Hindlimb muscle (tissue), 1 donor: Measurements from ENCODE around the gene CA5A. TPM values are rescaled to one million over a fixed set of nuclear protein-coding genes. Genes with fewer than 3 reads are reported as not detected.

Experiments
- DNase-seq: peaks from one replicate; pipeline ENCODE4 v3.0.0-alpha.2; 2013
- polyA plus RNA-seq: library from polyadenylated mRNA; unstranded; fragments of 120-200 nt; gene quantifications from one replicate; pipeline ENCODE4 v1.2.1, GENCODE V29; 2013; ENCODE audit not compliant: insufficient read length

Gene CA5A
- polyA plus RNA-seq, 1 donor = 0.18 TPM

- DNase-seq = no peak
These were observed 88.3 kb downstream of the CA5A start for GRCh38 chr16:87847785-87848675.

DNA sequence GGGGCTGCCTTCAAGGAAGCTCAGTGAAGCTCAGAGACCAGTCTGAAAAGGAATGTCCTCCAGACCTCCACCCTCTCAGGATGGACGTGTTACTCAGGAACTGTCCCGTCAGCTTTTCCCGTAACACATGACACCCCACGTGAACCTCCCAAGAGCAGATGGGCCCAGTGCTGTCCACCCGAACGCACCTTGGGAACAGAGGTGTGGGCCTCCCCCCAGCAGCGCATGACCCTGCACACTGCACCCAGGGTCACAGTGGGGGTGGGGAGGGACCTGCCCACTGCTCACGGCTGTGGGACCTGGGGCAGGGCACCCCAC lies 88.9 kb downstream of the CA5A start:
- no peak for DNase-seq

GRCh38 chr16:87846705-87847466 lies 89.4 kb downstream of the CA5A start:
- no peak for DNase-seq

- DNase-seq = no peak
These were observed 90.3 kb downstream of the CA5A start for GRCh38 chr16:87845807-87846619.

DNA sequence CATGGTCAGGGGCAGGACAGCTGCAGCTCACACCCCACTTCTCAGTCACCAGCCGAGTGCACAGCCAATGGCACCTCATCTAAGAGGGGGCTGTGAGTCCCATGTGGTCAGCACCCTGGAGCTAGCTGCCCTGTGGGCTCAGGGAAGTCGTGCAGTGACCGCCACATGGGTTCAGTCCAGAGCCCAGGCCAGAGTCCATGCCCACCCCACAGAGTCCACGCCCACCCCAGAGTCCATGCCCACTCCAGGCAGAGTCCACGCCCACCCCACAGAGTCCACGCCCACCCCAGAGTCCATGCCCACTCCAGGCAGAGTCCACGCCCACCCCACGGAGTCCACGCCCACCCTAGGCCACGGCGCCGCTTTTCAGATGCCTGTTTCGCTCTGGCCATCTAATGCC lies 91.1 kb downstream of the CA5A start:
- DNase-seq = no peak

DNA sequence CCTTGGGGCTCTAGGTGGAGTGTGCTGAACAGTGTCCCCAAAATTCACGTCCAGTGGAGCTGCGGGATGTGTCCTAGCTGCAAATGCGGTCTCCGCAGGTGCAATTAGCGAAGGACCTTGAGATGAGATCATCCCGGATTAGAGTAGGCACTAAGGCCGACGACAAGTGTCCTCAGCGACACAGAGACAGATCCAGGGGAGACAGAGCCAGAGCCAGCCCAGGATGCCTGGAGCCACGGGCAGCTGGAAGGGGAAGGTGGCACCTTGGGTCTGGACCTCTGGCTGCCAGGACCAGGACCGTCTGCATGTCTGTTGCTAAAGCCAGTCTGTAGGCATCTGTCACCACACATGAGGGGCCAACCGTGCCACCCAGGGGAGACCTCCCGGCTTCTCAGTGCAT lies 91.5 kb downstream of the CA5A start:
- DNase-seq = no peak

- no peak for DNase-seq
These were observed 92.1 kb downstream of the CA5A start for GRCh38 chr16:87844120-87844733.

- DNase-seq = no peak
These were observed 92.6 kb downstream of the CA5A start for GRCh38 chr16:87843678-87844105.

GRCh38 chr16:87842209-87842869 lies 94.0 kb downstream of the CA5A start:
- no peak for DNase-seq

DNA sequence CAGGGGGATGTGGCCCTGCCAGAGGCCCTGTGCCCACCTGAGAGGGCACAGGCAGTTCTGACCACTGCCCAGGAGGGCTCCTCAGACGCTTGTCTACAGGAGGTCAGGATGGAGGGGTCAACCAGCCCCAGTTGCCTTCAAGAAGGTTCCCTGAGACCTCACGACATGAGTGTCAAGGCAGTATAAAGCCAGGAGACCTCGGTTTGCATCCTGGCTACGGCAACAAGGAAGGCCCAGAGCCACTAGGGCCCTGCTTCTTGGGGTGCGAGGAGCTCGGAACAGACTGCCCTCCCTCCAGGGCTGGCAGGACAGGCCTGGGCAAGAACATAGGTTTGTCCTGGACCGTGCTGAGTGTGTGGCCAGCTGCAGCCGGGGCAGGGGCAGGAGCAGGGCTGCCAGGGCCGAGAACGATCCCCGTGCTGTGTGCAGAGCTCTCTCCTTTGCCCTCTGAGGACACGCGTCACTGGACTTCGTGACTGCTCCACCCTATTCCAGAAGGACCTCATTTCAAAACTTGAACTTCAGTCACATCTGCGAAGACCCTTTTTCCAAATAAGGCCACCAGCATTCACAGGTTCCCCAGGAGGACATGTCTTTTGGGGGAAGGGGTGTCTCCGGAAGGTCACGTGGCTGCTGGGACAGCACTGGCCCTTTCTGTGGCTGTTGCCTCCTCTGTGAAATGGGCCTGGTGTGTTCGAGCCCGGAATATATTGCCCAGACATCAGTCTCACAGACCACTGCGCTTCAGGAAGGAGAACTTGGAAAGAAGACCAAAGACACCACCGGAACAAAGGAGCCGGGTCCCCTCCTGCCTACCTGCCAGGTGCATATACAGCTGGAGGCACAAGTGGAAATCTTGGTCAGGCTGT lies 94.8 kb downstream of the CA5A start:
- DNase-seq = no peak

GRCh38 chr16:87840271-87840978 lies 95.9 kb downstream of the CA5A start:
- no peak for DNase-seq

DNA sequence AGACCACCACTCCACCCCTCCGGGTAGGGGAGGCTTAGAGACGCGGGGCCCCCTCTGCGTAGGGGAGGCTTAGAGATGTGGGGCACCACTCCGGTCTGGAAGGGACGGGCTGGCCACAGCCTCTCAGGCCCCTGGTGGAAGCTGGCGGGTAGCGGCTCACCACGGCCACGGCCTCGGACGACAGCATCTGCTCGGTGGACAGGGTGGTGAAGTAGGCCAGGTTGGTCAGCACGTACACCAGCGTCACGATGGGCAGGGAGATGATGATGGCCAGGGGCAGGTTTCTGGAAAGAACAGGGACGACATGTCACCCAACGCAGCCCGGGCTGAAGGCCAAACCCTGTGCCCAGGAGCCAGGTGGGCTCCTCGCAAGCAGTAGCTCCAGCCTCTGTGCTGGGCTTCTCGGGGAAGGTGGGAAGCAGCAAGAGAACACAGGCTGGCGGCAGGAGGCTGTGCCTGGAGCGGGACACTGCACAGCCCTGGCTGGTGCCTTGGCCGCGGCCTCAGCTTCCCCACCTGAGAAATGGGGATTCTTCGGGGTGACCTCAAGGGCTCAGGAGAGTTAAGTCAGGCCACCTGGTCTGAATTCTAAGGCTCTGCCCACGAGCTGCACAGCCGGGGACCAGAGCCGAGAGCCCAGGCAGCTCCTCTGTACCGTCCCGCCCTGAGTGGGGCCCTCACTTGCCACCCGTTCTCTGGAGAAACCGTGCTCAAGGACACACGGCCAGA lies 96.6 kb downstream of the CA5A start:
- DNase-seq = no peak

DNA sequence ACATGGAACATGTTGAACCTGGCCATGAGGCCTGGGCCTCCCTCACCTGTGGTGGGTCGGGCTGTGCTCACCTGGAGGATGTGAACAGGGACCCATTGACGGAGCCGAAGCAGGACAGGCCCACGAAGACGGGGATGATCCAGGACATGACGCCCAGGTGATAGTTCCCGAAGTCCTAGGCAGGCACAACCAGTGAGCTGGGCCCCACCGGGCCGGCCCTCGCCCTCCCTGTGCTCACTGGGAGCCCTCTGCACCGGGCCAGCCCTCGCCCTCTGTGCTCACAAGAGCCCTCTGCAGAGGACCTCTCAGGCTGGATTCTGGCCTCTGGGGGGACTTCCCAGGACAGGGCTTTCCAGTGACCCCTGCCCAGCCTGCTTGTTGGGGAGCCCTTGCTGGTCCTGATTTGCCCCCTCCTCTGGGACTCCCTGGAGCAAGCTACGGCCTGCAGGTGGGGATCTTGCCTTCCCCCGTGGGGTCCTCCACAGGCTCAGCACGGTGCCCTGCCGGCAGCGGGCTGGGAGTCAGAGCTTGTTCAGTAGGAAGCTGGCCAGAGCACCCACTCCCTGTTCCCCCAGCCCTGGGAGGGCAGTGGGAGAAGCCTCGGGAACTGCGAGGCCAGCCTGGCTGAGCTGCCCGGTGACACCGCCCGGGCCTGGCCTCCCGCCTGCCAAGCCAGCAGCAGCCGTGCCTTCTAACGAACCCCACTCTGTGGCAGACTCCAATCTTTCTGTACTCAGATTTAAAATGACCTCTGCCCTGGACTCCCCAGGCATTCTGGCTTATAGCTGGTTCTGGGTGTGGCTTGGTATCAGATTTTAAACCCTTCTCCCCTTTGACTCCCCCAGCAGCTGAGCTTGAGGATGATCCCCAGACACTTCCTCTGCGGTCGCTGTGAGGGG lies 97.4 kb downstream of the CA5A start:
- no peak for DNase-seq

Other genes with a start within 250 kb of the CA5A start
- gene KLHDC4, start 170.5 kb downstream of the CA5A start, polyA plus RNA-seq = 32.5 TPM
- 12.7 TPM for gene SLC7A5, start 67.0 kb downstream of the CA5A start, polyA plus RNA-seq
- gene BANP, start 14.9 kb upstream of the CA5A start, polyA plus RNA-seq = 16.9 TPM